ENCODE results near the gene GALNT14.

Gene GALNT14

DNA sequence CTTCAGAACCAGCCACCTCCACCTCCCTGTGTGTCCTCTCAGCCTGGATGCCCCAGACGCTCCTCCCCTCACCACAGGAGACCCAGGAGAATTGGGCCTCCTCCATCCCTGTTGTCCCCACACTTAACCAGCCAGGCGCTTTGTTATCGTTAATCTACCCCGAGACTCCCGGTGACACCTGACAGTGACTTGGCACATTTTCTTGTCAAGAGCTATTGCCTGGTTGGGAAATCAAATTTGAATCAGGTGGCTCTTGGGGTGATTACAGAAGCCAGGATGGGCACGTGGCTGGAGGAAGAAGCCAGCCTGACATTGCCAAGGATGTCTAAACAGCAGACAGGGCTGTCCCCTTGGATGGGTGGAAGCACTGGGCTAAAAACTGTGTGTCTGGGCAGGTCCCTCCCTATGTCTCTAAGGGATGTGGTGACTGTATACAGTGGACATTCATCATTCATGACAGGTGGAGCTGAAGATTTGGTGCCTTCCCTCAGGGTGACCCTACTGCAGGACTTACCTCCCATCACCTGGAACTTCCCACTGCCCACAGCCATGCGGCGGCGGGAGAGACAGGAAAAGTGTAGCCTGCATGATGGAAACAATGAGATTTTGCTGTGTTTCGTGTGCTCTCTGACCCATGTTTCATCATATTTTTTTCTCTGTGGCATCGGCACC, 173.8 kb downstream of the GALNT14 start:
- Histone ChIP-seq H3K27me3 (replicated peaks; ENCODE audit: insufficient read depth, low read length) (no peaks in the 10 kb centered on the region), H3F3A (ENCODE audit: insufficient read depth, low read length) (no peaks in the 10 kb centered on the region), H3K4me1 (ENCODE audit: low read length) (no peaks in the 10 kb centered on the region), H3K4me3 (ENCODE audit: low read length) (no peak overlapping the region), H4K20me1 (ENCODE audit: insufficient read depth, low read length) (no peaks in the 10 kb centered on the region), H3K79me2 (ENCODE audit: low read length) (no peaks in the 10 kb centered on the region), H3K36me3 (replicated peaks; ENCODE audit: insufficient read depth, low read length) (no peaks in the 10 kb centered on the region), H3K9me3 (replicated peaks; ENCODE audit: insufficient read depth, low read length) (no peaks in the 10 kb centered on the region), H3K27ac (ENCODE audit: low read length) (no peak overlapping the region), H2AFZ (ENCODE audit: low read length) (no peak overlapping the region), H3K9me2 (replicated peaks; ENCODE audit: insufficient read depth, low read length) (no peaks in the 10 kb centered on the region), H3K4me2 (ENCODE audit: low read depth, low read length) (no peak overlapping the region), H3K9ac (ENCODE audit: low read length) (no peak overlapping the region)
- DNase-seq = no peak
- no peak for TF ChIP-seq EZH2phosphoT487 (IDR thresholded peaks at IDR 0.05; ENCODE audit: low read length)
- TF ChIP-seq EZH2 (optimal IDR thresholded peaks at IDR 0.05; ENCODE audit: low read depth, low read length) = no peak
- TF ChIP-seq CTCF (IDR thresholded peaks at IDR 0.05; ENCODE audit: low read length) = no peak

DNA sequence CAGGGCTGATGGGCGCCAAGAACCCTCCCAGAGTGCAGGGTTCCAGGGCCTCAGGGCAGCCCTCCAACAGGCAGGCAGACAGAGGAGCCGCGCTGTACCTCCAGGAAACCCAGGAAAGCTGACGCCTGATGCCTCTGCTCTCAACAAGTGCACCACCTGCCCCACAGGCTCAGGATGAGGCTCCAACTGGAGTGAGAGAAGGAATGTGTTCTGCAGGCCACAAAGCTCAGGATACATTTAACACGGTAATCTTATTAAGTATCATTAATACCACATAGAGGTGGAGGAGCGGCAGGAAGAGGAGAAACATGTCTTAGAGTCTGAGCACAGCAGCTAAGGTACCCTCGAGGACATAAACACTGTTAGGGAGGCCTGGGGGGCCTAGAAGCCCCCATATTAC, 175.1 kb downstream of the GALNT14 start:
- H3K79me2 ChIP-seq (ENCODE audit: low read length) = no peaks in the 10 kb centered on the region
- H4K20me1 ChIP-seq (ENCODE audit: insufficient read depth, low read length) = no peaks in the 10 kb centered on the region
- H3K36me3 ChIP-seq (replicated peaks; ENCODE audit: insufficient read depth, low read length) = no peaks in the 10 kb centered on the region
- H3K4me1 ChIP-seq (ENCODE audit: low read length) = no peaks in the 10 kb centered on the region
- H3K4me3 ChIP-seq (ENCODE audit: low read length) = no peak overlapping the region
- no peak for DNase-seq
- TF ChIP-seq CTCF (IDR thresholded peaks at IDR 0.05; ENCODE audit: low read length) (no peak), EZH2 (optimal IDR thresholded peaks at IDR 0.05; ENCODE audit: low read depth, low read length) (no peak), EZH2phosphoT487 (IDR thresholded peaks at IDR 0.05; ENCODE audit: low read length) (no peak)
- no peaks in the 10 kb centered on the region for H3K9me2 ChIP-seq (replicated peaks; ENCODE audit: insufficient read depth, low read length)
- no peaks in the 10 kb centered on the region for H3K9me3 ChIP-seq (replicated peaks; ENCODE audit: insufficient read depth, low read length)
- H3F3A ChIP-seq (ENCODE audit: insufficient read depth, low read length) = no peaks in the 10 kb centered on the region
- H3K4me2 ChIP-seq (ENCODE audit: low read depth, low read length) = no peak overlapping the region
- no peak overlapping the region for H2AFZ ChIP-seq (ENCODE audit: low read length)
- H3K27ac ChIP-seq (ENCODE audit: low read length) = no peak overlapping the region
- H3K9ac ChIP-seq (ENCODE audit: low read length) = no peak overlapping the region
- no peaks in the 10 kb centered on the region for H3K27me3 ChIP-seq (replicated peaks; ENCODE audit: insufficient read depth, low read length)

DNA sequence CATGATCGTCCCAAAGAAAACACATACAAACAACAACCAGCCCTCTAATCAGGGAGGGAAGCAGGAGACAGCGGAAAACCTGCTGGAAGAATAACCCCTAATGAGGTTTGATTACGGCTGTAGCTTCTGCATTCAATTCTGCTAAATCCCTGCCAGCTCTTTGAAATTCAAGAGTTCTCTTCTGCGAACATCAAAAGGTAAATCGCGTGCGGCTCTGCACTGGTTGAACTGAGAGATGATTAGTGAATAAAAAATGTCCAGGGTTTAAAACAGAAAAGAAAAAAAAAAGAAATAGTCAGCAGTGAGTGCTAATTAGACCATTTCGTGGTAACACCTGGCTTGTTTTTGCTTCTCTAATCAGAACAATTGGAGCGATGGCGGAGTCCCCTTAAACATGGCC, 178.0 kb downstream of the GALNT14 start:
- H4K20me1 ChIP-seq (ENCODE audit: insufficient read depth, low read length) = no peaks in the 10 kb centered on the region
- TF ChIP-seq CTCF (IDR thresholded peaks at IDR 0.05; ENCODE audit: low read length) (no peak), EZH2phosphoT487 (IDR thresholded peaks at IDR 0.05; ENCODE audit: low read length) (no peak), EZH2 (optimal IDR thresholded peaks at IDR 0.05; ENCODE audit: low read depth, low read length) (no peak)
- no peaks in the 10 kb centered on the region for H3K79me2 ChIP-seq (ENCODE audit: low read length)
- no peak overlapping the region for H3K9ac ChIP-seq (ENCODE audit: low read length)
- no peak overlapping the region for H3K4me2 ChIP-seq (ENCODE audit: low read depth, low read length)
- no peak overlapping the region for H3K27ac ChIP-seq (ENCODE audit: low read length)
- DNase-seq = no peak
- H2AFZ ChIP-seq (ENCODE audit: low read length) = no peak overlapping the region
- H3F3A ChIP-seq (ENCODE audit: insufficient read depth, low read length) = no peaks in the 10 kb centered on the region
- no peaks in the 10 kb centered on the region for H3K27me3 ChIP-seq (replicated peaks; ENCODE audit: insufficient read depth, low read length)
- H3K36me3 ChIP-seq (replicated peaks; ENCODE audit: insufficient read depth, low read length) = no peaks in the 10 kb centered on the region
- H3K4me3 ChIP-seq (ENCODE audit: low read length) = no peak overlapping the region
- no peaks in the 10 kb centered on the region for H3K9me3 ChIP-seq (replicated peaks; ENCODE audit: insufficient read depth, low read length)
- H3K9me2 ChIP-seq (replicated peaks; ENCODE audit: insufficient read depth, low read length) = no peaks in the 10 kb centered on the region
- no peaks in the 10 kb centered on the region for H3K4me1 ChIP-seq (ENCODE audit: low read length)
